SK-N-SH (cell line): ENCODE data around the gene DGKZ. TPM values are rescaled to one million over a fixed set of nuclear protein-coding genes. Genes with fewer than 3 reads are reported as not detected.

Source experiments
- CTCF ChIA-PET: fragments of 300-600, 350-600 bp; formaldehyde crosslinking; extraction: SDS; loops from one replicate; lab custom pipeline; 2021; lab: Yijun Ruan, JAX
- POLR2A ChIA-PET: fragments of 350-600 bp; sonication (Branson Sonifier 250); formaldehyde crosslinking; extraction: SDS; loops from one replicate; lab custom pipeline; 2020; ENCODE audit warnings: antibody characterized with exemption, inconsistent platforms; lab: Yijun Ruan, JAX
- DNase-seq: peaks from one replicate; pipeline ENCODE4 v3.0.0; 2012
- H2AFZ ChIP-seq: fragments of 200-600 bp; sonication (generic); 2 replicates; pipeline ENCODE4 v1.8.1; 2016; ENCODE audit warnings: antibody characterized with exemption, mild to moderate bottlenecking, low read depth
- H3F3A ChIP-seq: fragments of 200-600 bp; sonication (generic); replicated peaks from 2 replicates; pipeline ENCODE3; 2016; ENCODE audit warnings: antibody characterized with exemption, mild to moderate bottlenecking; ENCODE audit not compliant: insufficient read depth
- H3K27ac ChIP-seq, 2 experiments: fragments of 200-500 bp in 1 of 2; fragments of 200-600 bp in 1 of 2; sonication (Bioruptor generic) in 1 of 2; sonication (generic), shearing (Covaris generic) in 1 of 2; 2 replicates each; pipeline versions ENCODE4 v1.5.1 to v1.6.1; 2014 to 2016; ENCODE audit warnings: low read depth in 2 of 2, inconsistent platforms in 1 of 2, low read length in 1 of 2, mild to moderate bottlenecking in 1 of 2, mixed read lengths in 1 of 2
- H3K27me3 ChIP-seq: fragments of 200-600 bp; sonication (generic), shearing (Covaris generic); 2 replicates; pipeline ENCODE4 v1.6.1; 2016; ENCODE audit warnings: mixed run types; ENCODE audit not compliant: insufficient read depth
- H3K36me3 ChIP-seq, 2 experiments: fragments of 200-500 bp in 1 of 2; fragments of 200-600 bp in 1 of 2; sonication (Bioruptor generic) in 1 of 2; sonication (generic) in 1 of 2; replicated peaks in 1 of 2; 2 replicates each; pipeline versions ENCODE3 to v1.5.1; 2014 to 2016; ENCODE audit warnings: low read length in 1 of 2, mild to moderate bottlenecking in 1 of 2; ENCODE audit not compliant: insufficient read depth in 2 of 2, control insufficient read depth in 1 of 2
- H3K4me1 ChIP-seq, 2 experiments: fragments of 200-500 bp in 1 of 2; fragments of 200-600 bp in 1 of 2; sonication (Bioruptor generic) in 1 of 2; sonication (generic), shearing (Covaris generic) in 1 of 2; 2 replicates each; pipeline versions ENCODE4 v1.5.1 to v1.6.1; 2014 to 2016; ENCODE audit warnings: low read depth in 1 of 2, low read length in 1 of 2, mixed run types in 1 of 2; ENCODE audit not compliant: insufficient read depth in 2 of 2, control insufficient read depth in 1 of 2
- H3K4me2 ChIP-seq: fragments of 200-600 bp; sonication (generic), shearing (Covaris generic); 2 replicates; pipeline ENCODE4 v1.6.1; 2017; ENCODE audit warnings: mixed run types
- H3K4me3 ChIP-seq, 2 experiments: fragments of 200-500 bp in 1 of 2; fragments of 200-600 bp in 1 of 2; sonication (Bioruptor generic) in 1 of 2; sonication (generic), shearing (Covaris generic) in 1 of 2; 2 replicates each; pipeline versions ENCODE4 v1.5.1 to v1.8.1; 2014 to 2016; ENCODE audit warnings: low read depth in 2 of 2, inconsistent platforms in 1 of 2, low read length in 1 of 2, mild to moderate bottlenecking in 1 of 2, mixed read lengths in 1 of 2, moderate library complexity in 1 of 2
- H3K79me2 ChIP-seq: fragments of 200-600 bp; sonication (generic); 2 replicates; pipeline ENCODE4 v1.8.1; 2017; ENCODE audit warnings: mild to moderate bottlenecking; ENCODE audit not compliant: insufficient read depth
- H3K9ac ChIP-seq: fragments of 200-600 bp; sonication (generic); 2 replicates; pipeline ENCODE4 v1.6.1; 2017; ENCODE audit warnings: mixed run types
- H3K9me2 ChIP-seq: fragments of 200-600 bp; sonication (generic); 2 replicates; pipeline ENCODE4 v1.6.1; 2017; ENCODE audit warnings: mixed run types
- H3K9me3 ChIP-seq: fragments of 200-600 bp; sonication (generic); 2 replicates; pipeline ENCODE4 v1.6.1; 2017; ENCODE audit warnings: mixed run types, mild to moderate bottlenecking, moderate library complexity
- H4K20me1 ChIP-seq: fragments of 200-600 bp; sonication (generic); 2 replicates; pipeline ENCODE4 v1.6.1; 2017; ENCODE audit warnings: mild to moderate bottlenecking, mixed run types; ENCODE audit not compliant: insufficient read depth
- CTCF ChIP-seq: fragments of 200-600 bp; sonication (generic); IDR thresholded peaks from 2 replicates; pipeline ENCODE4 v1.6.1; 2017; ENCODE audit warnings: antibody characterized with exemption, mild to moderate bottlenecking, moderate library complexity
- EZH2phosphoT487 ChIP-seq: fragments of 200-600 bp; sonication (generic); IDR thresholded peaks from 2 replicates; pipeline ENCODE4 v1.6.1; 2017; ENCODE audit warnings: low read depth, mixed run types, mild to moderate bottlenecking, antibody characterized with exemption, moderate library complexity, borderline replicate concordance
- MEF2A ChIP-seq: IDR thresholded peaks from 2 replicates; pipeline ENCODE4 v1.4.0; 2012; ENCODE audit warnings: low read depth, borderline replicate concordance
- MXI1 ChIP-seq: IDR thresholded peaks from 2 replicates; pipeline ENCODE4 v1.6.1; 2012; ENCODE audit warnings: mild to moderate bottlenecking, low read depth, low read length, improper control_type of control experiment
- POLR2AphosphoS5 ChIP-seq: IDR thresholded peaks from 2 replicates; pipeline ENCODE4 v1.6.1; 2012; ENCODE audit warnings: low read depth, low read length
- RAD21 ChIP-seq: IDR thresholded peaks from 2 replicates; pipeline ENCODE4 v1.6.1; 2012; ENCODE audit warnings: mild to moderate bottlenecking, low read length
- SIN3A ChIP-seq: IDR thresholded peaks from 2 replicates; pipeline ENCODE4 v1.6.1; 2012; ENCODE audit warnings: low read depth, mild to moderate bottlenecking, low read length, moderate library complexity, borderline replicate concordance
- USF1 ChIP-seq: IDR thresholded peaks from 2 replicates; pipeline ENCODE4 v1.4.0; 2012; ENCODE audit warnings: low read depth, borderline replicate concordance
- ZBTB33 ChIP-seq: IDR thresholded peaks from 2 replicates; pipeline ENCODE4 v1.4.0; 2012; ENCODE audit warnings: low read depth, borderline replicate concordance
- WGBS: methylation state at CpG from one replicate; pipeline ENCODE4 v1.1.6; 2017; ENCODE audit warnings: low lambda C conversion rate; 5-methylcytosine and 5-hydroxymethylcytosine counted together
- polyA plus RNA-seq, 3 experiments: library from polyadenylated mRNA; depleted of rRNA; stranded (reverse); fragments of >200 nt; gene quantifications; 2 replicates each; pipeline ENCODE4 v1.2.3, GENCODE V29; 2012

DGKZ gene
- polyA plus RNA-seq, 1 of the 3 experiments (the other 2 are of a cell fraction): 33.2 TPM

- Histone ChIP-seq H3K27me3 (peaks cover 15% of the 10 kb centered on the region), H3K4me3 (no peak overlapping the region), H3K4me1 (peaks cover 6 to 30% of the 10 kb centered on the region in 2 experiments; a peak in 2 of 4 replicates), H3F3A (peaks cover 11% of the 10 kb centered on the region), H3K4me2 (no peak overlapping the region), H3K36me3 (peaks cover 0 to 8% of the 10 kb centered on the region in 2 experiments), H3K9me2 (no peaks in the 10 kb centered on the region), H3K9me3 (no peaks in the 10 kb centered on the region), H3K79me2 (no peaks in the 10 kb centered on the region; the same call in 1 of the 2 replicates), H4K20me1 (0 out of 2 replicates have a peak, but pooled peaks cover 8% of the 10 kb centered on the region), H3K27ac (no peak overlapping the region), H3K9ac (no peak overlapping the region), H2AFZ (no peak overlapping the region)
- no peak for DNase-seq
- POLR2A ChIA-PET: no interaction called here
- CTCF ChIA-PET: interaction anchor here (1.0 to 7.6 kb wide), 6 partner anchors 19 to 162 kb away, joined by 5 to 204 read pairs (median 51); partner anchors contain the start of gene DGKZ
- WGBS: 72% methylated on average over 3 of the region's 4 CpGs
- TF ChIP-seq SIN3A (no peak), RAD21 (no peak), ZBTB33 (no peak), POLR2AphosphoS5 (no peak), EZH2phosphoT487 (no peak)
Measured at GRCh38 chr11:46386674-46387073, 39.4 kb downstream of the DGKZ start.

GRCh38 chr11:46387456-46387855 lies 40.2 kb downstream of the DGKZ start:
- Histone ChIP-seq H3K27me3 (peaks cover 15% of the 10 kb centered on the region), H4K20me1 (0 out of 2 replicates have a peak, but pooled peaks cover 8% of the 10 kb centered on the region), H3K9me2 (no peaks in the 10 kb centered on the region), H3K79me2 (no peaks in the 10 kb centered on the region; the same call in 1 of the 2 replicates), H3F3A (peaks cover 11% of the 10 kb centered on the region), H3K4me1 (peaks cover 6 to 32% of the 10 kb centered on the region in 2 experiments; a peak in 2 of 4 replicates), H3K9ac (no peak overlapping the region), H3K4me3 (no peak overlapping the region), H3K4me2 (no peak overlapping the region), H3K27ac (no peak overlapping the region), H3K9me3 (no peaks in the 10 kb centered on the region), H3K36me3 (peaks cover 0 to 8% of the 10 kb centered on the region in 2 experiments), H2AFZ (no peak overlapping the region)
- ChIA-PET CTCF (interaction anchor here (0.7 to 7.6 kb wide), 14 partner anchors 14 to 231 kb away, joined by 3 to 204 read pairs (median 20); partner anchors contain the start of genes ATG13 and DGKZ), POLR2A (no interaction called here)
- WGBS: 76% methylated on average over 5 of the region's 5 CpGs
- no peak for DNase-seq
- TF ChIP-seq CTCF (no peak), MEF2A (no peak), MXI1 (no peak), EZH2phosphoT487 (no peak), POLR2AphosphoS5 (no peak), USF1 (no peak)
